Activated CD8-positive, alpha-beta T cell treated with anti-CD3 and anti-CD28 coated beads, Interleukin-2, amount 10 ng/mL, durations not matched to agents 7 days and 5 days (primary cell): Measurements from ENCODE around the gene AHCY. TPM values are rescaled to one million over a fixed set of nuclear protein-coding genes. Genes with fewer than 3 reads are reported as not detected.
"Not testable (repeated sequence)": the region's sequence is repeated elsewhere in the genome, so short reads cannot be mapped to it uniquely, and the experiment has no call there.

Experiments used
- ATAC-seq: fragments of 150-1000 bp; cut with Tn5 transposase; one replicate; pipeline ENCODE4 v1.10.0; 2021; ENCODE audit warnings: moderate library complexity
- CTCF ChIA-PET: fragments of 350-600 bp; sonication (Branson Sonifier 250); formaldehyde crosslinking; loops from one replicate; lab custom pipeline; 2021; ENCODE audit warnings: antibody characterized with exemption; lab: Charles Lee
- POLR2A ChIA-PET: fragments of 350-600 bp; sonication (Branson Sonifier 250); formaldehyde crosslinking; loops from one replicate; lab custom pipeline; 2021; ENCODE audit warnings: antibody characterized with exemption; lab: Charles Lee
- DNase-seq: peaks from one replicate; pipeline ENCODE4 v3.0.0-alpha.2; 2020
- H3K27ac Mint-ChIP-seq: one replicate; pipeline ENCODE4 v1.8.0; 2021; ENCODE audit warnings: mild to moderate bottlenecking, mixed read lengths
- H3K27me3 Mint-ChIP-seq: one replicate; pipeline ENCODE4 v1.8.0; 2021; ENCODE audit warnings: low read depth, mixed read lengths
- H3K36me3 Mint-ChIP-seq: one replicate; pipeline ENCODE4 v1.8.0; 2021; ENCODE audit warnings: low read depth, mixed read lengths
- H3K4me1 Mint-ChIP-seq: one replicate; pipeline ENCODE4 v1.8.0; 2021; ENCODE audit warnings: low read depth, mixed read lengths
- H3K4me3 Mint-ChIP-seq: one replicate; pipeline ENCODE4 v1.8.0; 2021; ENCODE audit warnings: mild to moderate bottlenecking, mixed read lengths
- H3K9me3 Mint-ChIP-seq: one replicate; pipeline ENCODE4 v1.8.0; 2022; ENCODE audit warnings: mixed read lengths; ENCODE audit not compliant: insufficient read depth
- total RNA-seq, 2 experiments: library from RNA; stranded (reverse); gene quantifications; one replicate each; pipeline ENCODE4 v1.2.3, GENCODE V29; 2021

AHCY gene
- total RNA-seq, 2 experiments from 2014 or later, result 90.2 to 94.4 TPM

DNA sequence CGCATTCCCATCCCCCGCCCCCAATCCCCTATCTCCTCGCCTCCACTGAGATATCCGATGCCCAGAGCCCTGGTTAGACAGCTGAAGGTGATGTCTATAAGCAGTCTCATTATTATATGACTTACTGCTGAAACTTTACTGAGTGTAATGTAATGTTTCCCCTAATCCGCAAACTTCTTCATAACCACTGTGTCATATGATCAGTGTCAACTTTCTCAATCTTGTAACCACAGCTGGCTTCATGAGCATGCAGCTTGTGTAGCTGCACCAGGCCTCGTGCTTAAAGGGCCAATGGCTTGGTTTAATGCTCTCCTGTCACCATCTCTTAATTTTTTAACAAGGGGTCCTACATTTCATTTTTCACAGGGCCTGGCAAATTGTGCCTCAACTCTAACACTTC is 53.9 kb downstream of the AHCY start:
- ChIA-PET POLR2A (interaction anchor here (0.6 kb wide), 1 partner anchor 1035 kb away, joined by 4 read pairs; no protein-coding TSS in a partner anchor), CTCF (interaction anchor here (0.9 to 1.8 kb wide), 2 partner anchors 9 to 64 kb away, joined by 4 read pairs; no protein-coding TSS in a partner anchor)
- no peaks in the 10 kb centered on the region for H3K27me3 Mint-ChIP-seq
- H3K27ac Mint-ChIP-seq, result no peak overlapping the region
- ATAC-seq (peak; percentile 90), DNase-seq (peak; percentile 53)
- peaks cover 12% of the 10 kb centered on the region for H3K4me1 Mint-ChIP-seq
- H3K36me3 Mint-ChIP-seq, result no peaks in the 10 kb centered on the region
- H3K9me3 Mint-ChIP-seq, result no peaks in the 10 kb centered on the region
- H3K4me3 Mint-ChIP-seq, result no peak overlapping the region

GRCh38 chr20:34246126-34246626 is 57.0 kb downstream of the AHCY start:
- no peak overlapping the region for H3K4me3 Mint-ChIP-seq
- DNase-seq (no peak), ATAC-seq (no peak)
- no peak overlapping the region for H3K27ac Mint-ChIP-seq
- H3K36me3 Mint-ChIP-seq, result no peaks in the 10 kb centered on the region
- CTCF ChIA-PET, result no interaction called here
- H3K4me1 Mint-ChIP-seq, result peaks cover 18% of the 10 kb centered on the region
- no peaks in the 10 kb centered on the region for H3K9me3 Mint-ChIP-seq
- no peaks in the 10 kb centered on the region for H3K27me3 Mint-ChIP-seq
- POLR2A ChIA-PET, result no interaction called here

DNA sequence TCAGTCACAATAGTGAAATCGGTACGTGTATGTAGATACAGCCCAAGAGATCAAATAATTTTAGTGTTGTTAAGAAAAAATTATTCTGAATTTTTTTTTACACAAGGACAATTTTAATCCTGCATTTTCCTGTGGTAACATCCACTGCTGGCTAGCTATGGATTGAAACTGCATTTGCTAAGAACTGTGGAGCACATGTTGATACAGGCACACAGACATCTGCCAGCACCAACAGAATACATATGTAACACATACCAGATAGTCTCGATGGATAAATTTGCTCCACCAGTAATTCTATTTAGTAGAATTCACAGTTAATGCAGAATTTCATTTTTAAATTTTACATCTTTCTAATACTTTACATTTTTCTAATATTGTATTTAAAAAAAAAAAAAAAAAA is 59.8 kb downstream of the AHCY start:
- ChIA-PET CTCF (no interaction called here), POLR2A (interaction anchor here (0.7 kb wide), 1 partner anchor 133 kb away, joined by 5 read pairs; no protein-coding TSS in a partner anchor)
- no peak for DNase-seq
- no peak overlapping the region for H3K27ac Mint-ChIP-seq
- peaks cover 14% of the 10 kb centered on the region for H3K4me1 Mint-ChIP-seq
- ATAC-seq, result no peak
- H3K9me3 Mint-ChIP-seq, result peaks cover 2% of the 10 kb centered on the region
- H3K27me3 Mint-ChIP-seq, result peaks cover 11% of the 10 kb centered on the region
- H3K36me3 Mint-ChIP-seq, result no peaks in the 10 kb centered on the region
- no peak overlapping the region for H3K4me3 Mint-ChIP-seq

DNA sequence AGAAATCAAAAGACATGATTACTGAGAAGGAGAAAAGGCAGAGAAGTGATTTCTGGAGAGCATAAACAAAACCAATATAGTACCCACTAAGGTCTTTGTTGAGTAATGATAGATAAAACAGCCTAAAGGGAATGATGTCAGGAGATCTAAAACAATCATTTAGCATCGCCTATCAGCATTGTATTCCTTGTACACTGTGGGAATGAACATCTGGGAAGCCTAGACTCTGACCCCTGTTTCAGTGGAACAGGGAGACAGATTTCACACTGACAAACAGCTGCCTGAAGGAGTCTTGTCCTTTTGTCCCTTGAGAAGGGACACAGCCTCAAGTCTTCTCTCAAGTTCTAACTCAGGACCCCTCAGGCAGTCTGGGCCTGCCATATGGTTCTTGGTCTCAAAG is 60.3 kb downstream of the AHCY start:
- H3K4me3 Mint-ChIP-seq, result no peak overlapping the region
- peaks cover 4% of the 10 kb centered on the region for H3K36me3 Mint-ChIP-seq
- ATAC-seq (no peak), DNase-seq (no peak)
- H3K27ac Mint-ChIP-seq, result no peak overlapping the region
- POLR2A ChIA-PET, result interaction anchor here (0.7 kb wide), 1 partner anchor 134 kb away, joined by 5 read pairs; no protein-coding TSS in a partner anchor
- H3K9me3 Mint-ChIP-seq, result peaks cover 7% of the 10 kb centered on the region
- CTCF ChIA-PET, result no interaction called here
- H3K4me1 Mint-ChIP-seq, result peaks cover 14% of the 10 kb centered on the region
- peaks cover 16% of the 10 kb centered on the region for H3K27me3 Mint-ChIP-seq

DNA sequence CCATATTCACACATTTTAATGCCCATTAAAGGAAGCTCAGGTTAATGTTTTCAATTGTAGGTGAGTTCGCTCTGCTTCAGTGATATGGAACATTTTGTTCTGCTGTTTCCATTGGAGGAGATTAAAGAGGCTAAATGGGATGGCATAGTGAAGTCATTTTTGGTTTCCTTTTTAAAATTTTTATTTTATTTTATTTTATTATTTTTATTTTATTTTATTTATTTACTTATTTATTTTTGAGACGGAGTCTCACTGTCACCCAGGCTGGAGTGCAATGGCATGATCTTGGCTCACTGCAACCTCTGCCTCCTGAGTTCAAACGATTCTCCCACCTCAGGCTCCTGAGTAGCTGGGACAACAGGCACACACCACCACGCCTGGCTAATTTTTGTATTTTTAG is 61.1 kb downstream of the AHCY start:
- Mint-ChIP-seq H3K9me3 (peaks cover 14% of the 10 kb centered on the region), H3K4me1 (peaks cover 14% of the 10 kb centered on the region), H3K27me3 (peaks cover 22% of the 10 kb centered on the region)
- POLR2A ChIA-PET, result interaction anchor here (0.7 kb wide), 1 partner anchor 430 kb away, joined by 4 read pairs; no protein-coding TSS in a partner anchor
- H3K36me3 Mint-ChIP-seq, H3K27ac Mint-ChIP-seq, DNase-seq, CTCF ChIA-PET, ATAC-seq, H3K4me3 Mint-ChIP-seq: not testable (repeated sequence)

GRCh38 chr20:34240693-34241615 is 62.2 kb downstream of the AHCY start, which contains the start of gene ASIP:
TSS of gene ASIP (plus strand) at chr20:34241423. CDS start at chr20:34260375, 18,952 bp downstream.
- CTCF ChIA-PET, result interaction anchor here (1.7 kb wide), 1 partner anchor 72 kb away, joined by 7 read pairs; no protein-coding TSS in a partner anchor

DNA sequence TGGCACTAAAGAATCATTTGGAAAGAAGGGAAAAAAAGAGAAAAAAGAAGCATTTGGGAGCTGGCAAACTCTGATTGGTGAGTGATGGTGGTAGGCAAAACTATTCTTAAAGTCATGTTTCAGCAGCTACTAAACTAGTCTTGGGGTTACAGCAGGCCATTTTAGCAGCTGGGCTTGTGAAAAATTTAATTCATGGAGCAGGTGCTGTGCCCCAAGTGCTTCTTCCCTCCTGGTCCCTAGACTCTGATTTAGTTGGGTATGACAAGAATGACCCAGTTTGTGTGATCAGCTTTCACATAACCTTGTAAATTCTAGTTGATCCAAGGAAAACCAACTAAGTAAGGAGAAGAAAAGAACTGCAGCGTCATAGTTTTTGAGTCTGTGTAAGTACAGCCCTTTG is 63.0 kb downstream of the AHCY start:
- POLR2A ChIA-PET, result no interaction called here
- no peak for DNase-seq
- peaks cover 14% of the 10 kb centered on the region for H3K9me3 Mint-ChIP-seq
- peaks cover 22% of the 10 kb centered on the region for H3K27me3 Mint-ChIP-seq
- CTCF ChIA-PET, result interaction anchor here (1.7 kb wide), 1 partner anchor 73 kb away, joined by 7 read pairs; no protein-coding TSS in a partner anchor
- peaks cover 14% of the 10 kb centered on the region for H3K4me1 Mint-ChIP-seq
- no peak for ATAC-seq
- no peak overlapping the region for H3K4me3 Mint-ChIP-seq
- H3K36me3 Mint-ChIP-seq, result peaks cover 5% of the 10 kb centered on the region
- H3K27ac Mint-ChIP-seq, result no peak overlapping the region

More at GRCh38 chr20:34240693-34241615, 62.2 kb downstream of the AHCY start, which contains the start of gene ASIP:
- no peak within 1 kb of the TSS for H3K4me3 Mint-ChIP-seq
- DNase-seq (no peak), ATAC-seq (no peak)
- H3K27ac Mint-ChIP-seq, result no peak within 1 kb of the TSS
- H3K4me1 Mint-ChIP-seq, result peaks cover 14% of the 10 kb centered on the region
- peaks cover 5% of the 10 kb centered on the region for H3K36me3 Mint-ChIP-seq
- H3K9me3 Mint-ChIP-seq, result peaks cover 14% of the 10 kb centered on the region
- H3K27me3 Mint-ChIP-seq, result peaks cover 22% of the 10 kb centered on the region
- POLR2A ChIA-PET, result interaction anchor here (0.7 kb wide), 1 partner anchor 429 kb away, joined by 4 read pairs; no protein-coding TSS in a partner anchor

- Mint-ChIP-seq H3K4me1 (peaks cover 14% of the 10 kb centered on the region), H3K36me3 (peaks cover 5% of the 10 kb centered on the region)
- CTCF ChIA-PET, result no interaction called here
Measured at GRCh38 chr20:34237942-34238341, 65.2 kb downstream of the AHCY start.

GRCh38 chr20:34235875-34236274 is 67.3 kb downstream of the AHCY start:
- Mint-ChIP-seq H3K9me3 (peaks cover 14% of the 10 kb centered on the region), H3K4me1 (peaks cover 5% of the 10 kb centered on the region), H3K36me3 (peaks cover 5% of the 10 kb centered on the region), H3K4me3 (no peak overlapping the region), H3K27ac (no peak overlapping the region), H3K27me3 (peaks cover 24% of the 10 kb centered on the region)
- ChIA-PET POLR2A (no interaction called here), CTCF (no interaction called here)
- DNase-seq, result no peak
- no peak for ATAC-seq

More at GRCh38 chr20:34237942-34238341, 65.2 kb downstream of the AHCY start:
- POLR2A ChIA-PET, result no interaction called here
- no peak for ATAC-seq
- H3K9me3 Mint-ChIP-seq, result peaks cover 14% of the 10 kb centered on the region
- H3K4me3 Mint-ChIP-seq, result no peak overlapping the region
- no peak for DNase-seq
- peaks cover 22% of the 10 kb centered on the region for H3K27me3 Mint-ChIP-seq
- no peak overlapping the region for H3K27ac Mint-ChIP-seq

GRCh38 chr20:34233687-34234086 is 69.5 kb downstream of the AHCY start:
- Mint-ChIP-seq H3K27ac (no peak overlapping the region), H3K4me1 (no peaks in the 10 kb centered on the region)
- CTCF ChIA-PET, result interaction anchor here (0.8 kb wide), 1 partner anchor 43 kb away, joined by 3 read pairs; no protein-coding TSS in a partner anchor

DNA sequence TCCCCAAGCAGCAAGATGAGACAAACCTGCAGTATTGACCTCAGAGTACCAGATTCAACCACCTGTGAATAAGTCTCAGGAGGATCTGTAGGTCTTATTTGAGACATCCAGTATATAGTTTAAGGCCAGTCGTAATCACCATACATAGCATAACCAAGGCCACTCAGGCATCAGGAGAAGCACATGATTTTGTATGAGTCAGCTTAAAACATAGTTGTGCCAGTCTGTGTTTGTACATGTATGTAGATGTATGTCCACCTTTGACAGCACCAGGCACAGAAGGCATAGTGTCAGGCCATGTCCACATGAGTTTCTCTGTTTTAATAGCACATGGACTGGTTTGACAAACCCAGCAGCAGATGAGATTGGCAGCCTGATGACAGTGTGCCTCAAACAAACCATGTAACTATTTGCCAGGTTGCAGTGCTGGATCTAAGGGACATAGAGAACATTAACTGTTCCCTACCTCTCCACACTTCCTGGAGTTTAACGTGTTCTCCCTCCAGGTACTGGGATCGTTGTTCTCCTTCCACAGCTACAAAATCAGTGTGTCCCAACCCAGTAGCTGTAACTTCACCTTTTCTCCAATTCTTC is 70.6 kb downstream of the AHCY start:
- ATAC-seq, result no peak
- ChIA-PET CTCF (interaction anchor here (0.6 kb wide), 1 partner anchor 25 kb away, joined by 3 read pairs; no protein-coding TSS in a partner anchor), POLR2A (no interaction called here)
- H3K27me3 Mint-ChIP-seq, result peaks cover 8% of the 10 kb centered on the region
- no peak overlapping the region for H3K4me3 Mint-ChIP-seq
- DNase-seq, result no peak
- H3K27ac Mint-ChIP-seq, result no peak overlapping the region
- H3K9me3 Mint-ChIP-seq, result peaks cover 5% of the 10 kb centered on the region
- no peaks in the 10 kb centered on the region for H3K36me3 Mint-ChIP-seq
- H3K4me1 Mint-ChIP-seq, result no peaks in the 10 kb centered on the region

More at GRCh38 chr20:34233687-34234086, 69.5 kb downstream of the AHCY start:
- Mint-ChIP-seq H3K36me3 (peaks cover 5% of the 10 kb centered on the region), H3K4me3 (no peak overlapping the region), H3K9me3 (peaks cover 14% of the 10 kb centered on the region), H3K27me3 (peaks cover 16% of the 10 kb centered on the region)
- POLR2A ChIA-PET, result no interaction called here
- DNase-seq (no peak), ATAC-seq (no peak)
